ENCODE measurements around the gene RUNX2. TPM values are rescaled to one million over a fixed set of nuclear protein-coding genes. Genes with fewer than 3 reads are reported as not detected.

The RUNX2 gene
- total RNA-seq, 1 donor = 10.4 TPM

DNA sequence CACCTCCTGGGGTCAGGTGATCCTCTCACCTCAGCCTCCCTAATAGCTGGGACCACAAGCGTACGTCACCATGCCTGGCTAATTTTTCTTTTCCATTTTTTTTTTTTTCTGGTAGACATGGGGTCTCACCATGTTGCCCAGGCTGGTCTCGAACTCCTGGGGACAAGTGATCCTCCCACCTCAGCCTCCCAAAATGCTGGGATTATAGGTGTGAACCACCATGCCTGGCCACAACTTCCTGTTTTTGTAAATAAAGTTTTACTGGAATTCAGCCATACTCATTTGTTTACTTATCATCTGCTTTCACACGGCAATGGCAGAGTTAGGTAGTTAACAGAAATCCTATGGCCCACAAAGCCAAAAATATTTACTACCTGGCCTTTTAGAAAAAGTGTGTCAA, 7.8 kb upstream of the RUNX2 start:
- H3K4me1 ChIP-seq (ENCODE audit: insufficient read depth, low read length) = no peaks in the 10 kb centered on the region

DNA sequence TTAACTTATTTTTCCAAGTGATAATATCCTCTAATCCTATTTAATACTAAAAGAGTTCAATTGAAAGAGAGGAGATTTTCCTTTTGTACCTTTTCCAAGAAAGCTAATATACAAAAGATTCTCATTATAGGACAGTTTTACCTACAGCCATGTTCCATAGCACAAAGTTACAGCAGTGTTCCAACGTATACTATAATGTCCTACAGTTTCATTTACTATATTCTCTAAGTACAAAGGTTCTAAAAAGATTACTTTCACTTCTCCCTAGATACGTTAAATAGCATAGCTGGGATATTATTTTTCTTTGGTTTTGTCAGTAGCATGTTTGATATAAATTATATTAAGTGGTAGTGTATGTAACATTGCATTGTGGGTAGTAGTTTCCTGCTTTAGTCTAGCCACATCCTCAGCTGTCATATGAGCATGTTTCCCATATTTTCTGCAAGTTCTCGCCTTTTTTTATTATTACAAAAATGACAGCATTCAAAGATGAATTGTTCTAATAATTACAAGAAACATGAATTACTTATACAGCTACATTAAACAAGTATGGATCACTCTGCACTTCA, 4.4 kb upstream of the RUNX2 start:
- no peaks in the 10 kb centered on the region for H3K27me3 ChIP-seq (ENCODE audit: insufficient read depth, low read length)
- H3K9me3 ChIP-seq (ENCODE audit: low read depth, low read length) = no peaks in the 10 kb centered on the region
- H3K4me1 ChIP-seq (ENCODE audit: insufficient read depth, low read length) = peaks cover 6% of the 10 kb centered on the region
- H3K4me3 ChIP-seq (ENCODE audit: low read length) = no peak overlapping the region

More for the DNA sequence above, 7.8 kb upstream of the RUNX2 start:
- H3K27me3 ChIP-seq (ENCODE audit: insufficient read depth, low read length) = no peaks in the 10 kb centered on the region
- H3K9me3 ChIP-seq (ENCODE audit: low read depth, low read length) = no peaks in the 10 kb centered on the region
- H3K4me3 ChIP-seq (ENCODE audit: low read length) = no peak overlapping the region

DNA sequence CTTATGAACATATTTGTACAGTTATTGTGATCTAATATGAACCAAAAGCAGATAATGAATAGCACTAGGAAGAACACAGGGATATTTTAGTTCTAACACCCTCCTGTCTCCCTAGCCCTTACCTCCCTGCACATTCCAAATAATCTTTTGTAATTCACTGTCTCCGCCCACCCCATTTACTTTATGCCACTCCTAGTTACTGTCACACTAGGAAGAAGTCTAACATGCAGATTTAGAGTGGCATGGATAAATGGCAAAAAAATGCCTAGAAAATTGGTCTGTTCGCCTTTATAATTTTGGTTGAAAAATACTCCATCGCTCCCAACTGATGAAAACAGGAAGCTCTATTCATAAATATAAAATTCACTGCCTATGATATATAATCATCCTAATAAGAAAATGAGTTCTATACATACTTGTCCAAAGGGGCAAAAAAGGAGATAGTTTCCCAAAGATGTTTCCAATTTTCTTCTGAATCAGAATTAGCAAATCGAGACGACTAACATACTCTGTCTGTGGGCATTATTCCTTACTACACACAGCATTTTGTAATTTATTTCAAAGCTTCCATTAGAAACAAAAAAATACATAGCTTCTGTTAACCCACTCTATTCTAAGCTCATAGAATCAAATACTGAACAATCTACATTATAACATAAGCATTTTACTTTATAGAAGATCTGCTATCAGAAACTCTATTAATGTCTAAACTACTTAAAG, 1.3 kb upstream of the RUNX2 start:
- no peaks in the 10 kb centered on the region for H3K9me3 ChIP-seq (ENCODE audit: low read depth, low read length)
- no peaks in the 10 kb centered on the region for H3K27me3 ChIP-seq (ENCODE audit: insufficient read depth, low read length)
- peaks cover 6% of the 10 kb centered on the region for H3K4me1 ChIP-seq (ENCODE audit: insufficient read depth, low read length)
- H3K4me3 ChIP-seq (ENCODE audit: low read length) = no peak overlapping the region

DNA sequence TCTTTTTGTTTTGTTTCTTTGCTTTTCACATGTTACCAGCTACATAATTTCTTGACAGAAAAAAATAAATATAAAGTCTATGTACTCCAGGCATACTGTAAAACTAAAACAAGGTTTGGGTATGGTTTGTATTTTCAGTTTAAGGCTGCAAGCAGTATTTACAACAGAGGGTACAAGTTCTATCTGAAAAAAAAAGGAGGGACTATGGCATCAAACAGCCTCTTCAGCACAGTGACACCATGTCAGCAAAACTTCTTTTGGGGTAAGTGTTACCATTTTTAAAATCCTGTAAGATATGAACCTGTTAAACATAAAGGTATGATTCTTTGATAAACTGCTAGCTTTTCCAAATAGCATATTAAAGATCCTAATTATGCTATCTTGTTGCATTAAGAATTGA, 393 bp downstream of the RUNX2 start:
- H3K4me1 ChIP-seq (ENCODE audit: insufficient read depth, low read length) = peaks cover 6% of the 10 kb centered on the region
- H3K27me3 ChIP-seq (ENCODE audit: insufficient read depth, low read length) = no peaks in the 10 kb centered on the region
- H3K4me3 ChIP-seq (ENCODE audit: low read length) = peak overlapping the region; percentile 18
- H3K9me3 ChIP-seq (ENCODE audit: low read depth, low read length) = no peaks in the 10 kb centered on the region

DNA sequence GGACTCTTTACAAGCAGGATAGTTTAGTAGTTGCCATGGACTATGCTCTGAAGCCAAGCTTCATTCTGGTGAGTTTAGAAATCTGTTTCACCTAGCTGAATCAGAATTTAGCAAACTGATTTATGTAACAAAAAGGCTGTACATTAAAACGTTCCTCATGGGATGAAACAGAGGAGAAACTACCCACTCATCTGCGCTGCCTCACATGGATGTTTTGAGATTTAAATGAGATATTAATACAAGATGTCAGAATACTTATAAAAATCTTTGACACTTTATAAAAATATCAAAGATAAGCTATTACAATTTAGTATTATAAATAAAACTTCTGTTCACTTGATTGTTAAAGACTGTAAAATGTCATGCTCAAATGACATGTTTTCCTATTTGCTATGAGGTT, 16.8 kb downstream of the RUNX2 start:
- Histone ChIP-seq H3K4me3 (ENCODE audit: low read length) (no peak overlapping the region), H3K9me3 (ENCODE audit: low read depth, low read length) (no peaks in the 10 kb centered on the region), H3K27me3 (ENCODE audit: insufficient read depth, low read length) (no peaks in the 10 kb centered on the region), H3K4me1 (ENCODE audit: insufficient read depth, low read length) (no peaks in the 10 kb centered on the region)

DNA sequence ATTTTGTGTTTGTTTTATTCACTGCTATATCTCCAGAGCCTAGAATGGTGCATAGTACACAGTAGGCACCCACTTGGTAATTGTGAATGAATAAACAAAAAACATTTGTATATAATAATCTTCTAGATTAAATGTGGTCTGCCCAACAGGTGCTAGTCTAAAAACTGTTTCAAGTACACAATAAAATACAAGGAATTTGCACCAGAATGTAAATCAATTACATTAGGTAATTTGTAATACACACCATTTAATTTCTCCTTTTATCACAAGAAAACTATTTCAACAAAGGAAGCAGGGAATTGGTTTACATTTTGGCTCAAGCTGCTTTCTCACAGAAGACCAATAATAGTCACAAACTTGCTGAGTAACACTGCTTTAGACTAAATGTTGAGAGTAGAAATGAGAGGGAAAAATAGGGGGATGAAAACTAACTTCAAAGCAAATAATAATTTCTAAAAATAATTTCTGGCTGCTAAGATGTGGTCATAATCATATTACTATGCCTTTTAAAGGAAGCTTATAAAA, 22.1 kb downstream of the RUNX2 start:
- Histone ChIP-seq H3K9me3 (ENCODE audit: low read depth, low read length) (no peaks in the 10 kb centered on the region), H3K4me3 (ENCODE audit: low read length) (no peak overlapping the region), H3K27me3 (ENCODE audit: insufficient read depth, low read length) (no peaks in the 10 kb centered on the region), H3K4me1 (ENCODE audit: insufficient read depth, low read length) (no peaks in the 10 kb centered on the region)

DNA sequence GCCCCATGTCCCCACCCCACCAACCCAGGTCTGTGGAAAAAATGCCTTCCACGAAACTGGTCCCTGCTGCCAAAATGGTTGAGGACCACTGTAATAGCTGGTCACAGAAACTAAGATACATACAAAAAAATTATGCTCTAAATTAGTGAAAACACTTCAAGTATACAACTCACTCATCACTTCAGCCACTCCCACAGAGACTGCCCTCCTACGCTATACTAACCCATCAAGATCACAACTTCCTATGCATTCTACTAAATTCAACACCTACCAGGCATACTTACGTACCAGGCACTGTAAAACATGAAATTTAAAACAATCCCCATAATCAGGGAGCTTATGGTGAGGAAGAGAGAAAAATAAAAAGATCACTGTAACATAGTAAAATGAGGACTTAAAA, 22.9 kb downstream of the RUNX2 start:
- H3K27me3 ChIP-seq (ENCODE audit: insufficient read depth, low read length) = no peaks in the 10 kb centered on the region
- no peaks in the 10 kb centered on the region for H3K4me1 ChIP-seq (ENCODE audit: insufficient read depth, low read length)
- H3K4me3 ChIP-seq (ENCODE audit: low read length) = no peak overlapping the region
- H3K9me3 ChIP-seq (ENCODE audit: low read depth, low read length) = no peaks in the 10 kb centered on the region

DNA sequence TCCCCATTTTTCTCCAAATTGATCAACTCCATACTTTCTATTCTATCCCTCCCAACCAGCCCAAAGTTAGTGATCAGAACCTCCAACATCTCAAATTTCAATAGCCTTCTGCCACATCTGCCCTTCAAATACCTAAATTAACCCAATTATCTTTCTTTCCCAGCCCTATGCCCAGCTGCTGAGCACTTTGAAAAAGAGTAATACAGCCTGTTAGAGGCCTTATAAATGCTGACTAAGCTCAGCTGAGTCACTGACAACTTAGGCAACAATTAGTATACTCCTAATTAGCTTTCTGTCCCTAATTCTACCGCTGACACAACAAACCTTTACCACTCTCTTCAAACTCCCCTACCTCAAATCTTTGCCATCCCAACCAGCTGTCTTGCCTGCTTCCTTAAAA, 23.5 kb downstream of the RUNX2 start:
- Histone ChIP-seq H3K9me3 (ENCODE audit: low read depth, low read length) (no peaks in the 10 kb centered on the region), H3K4me3 (ENCODE audit: low read length) (no peak overlapping the region)

DNA sequence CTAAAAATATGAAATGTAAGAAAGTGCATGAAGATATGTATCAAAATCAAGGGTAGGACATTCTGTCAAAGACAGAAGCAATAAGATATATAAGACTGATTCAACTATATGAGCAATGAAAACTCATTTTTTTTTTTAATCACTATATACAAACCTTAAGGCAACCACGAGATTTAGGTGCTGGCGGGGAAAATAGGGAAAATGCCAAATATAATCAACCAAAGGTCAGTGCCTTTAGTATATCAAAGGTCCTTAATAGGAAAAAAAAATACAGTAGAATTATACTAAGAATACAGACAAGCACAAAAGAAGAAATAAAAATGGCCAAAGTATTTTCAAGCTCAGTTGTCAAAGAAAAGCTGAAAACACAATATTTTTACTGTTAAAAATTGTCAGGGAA, 25.5 kb downstream of the RUNX2 start:
- no peak overlapping the region for H3K4me3 ChIP-seq (ENCODE audit: low read length)
- no peaks in the 10 kb centered on the region for H3K27me3 ChIP-seq (ENCODE audit: insufficient read depth, low read length)
- no peaks in the 10 kb centered on the region for H3K4me1 ChIP-seq (ENCODE audit: insufficient read depth, low read length)
- H3K9me3 ChIP-seq (ENCODE audit: low read depth, low read length) = no peaks in the 10 kb centered on the region

More for the DNA sequence above, 23.5 kb downstream of the RUNX2 start:
- no peaks in the 10 kb centered on the region for H3K27me3 ChIP-seq (ENCODE audit: insufficient read depth, low read length)
- H3K4me1 ChIP-seq (ENCODE audit: insufficient read depth, low read length) = no peaks in the 10 kb centered on the region

DNA sequence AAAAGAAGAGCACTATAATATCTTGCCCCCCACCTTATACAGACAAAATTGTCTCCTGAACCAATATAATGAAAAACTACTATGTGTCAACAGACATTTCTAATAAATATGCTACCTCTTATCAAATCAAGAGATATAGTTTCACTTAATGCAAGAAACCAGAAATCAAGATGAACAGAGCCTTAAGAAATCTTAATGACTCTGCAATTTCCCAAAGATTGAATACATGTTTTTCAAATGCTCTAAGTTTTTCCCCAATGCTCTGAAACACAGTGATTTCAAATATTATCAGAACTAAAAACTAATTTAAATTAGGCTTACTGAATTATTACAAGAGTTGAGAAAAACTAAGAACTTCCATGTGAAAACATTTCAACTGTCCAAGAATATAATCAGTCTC, 36.3 kb downstream of the RUNX2 start:
- Histone ChIP-seq H3K9me3 (ENCODE audit: low read depth, low read length) (no peaks in the 10 kb centered on the region), H3K4me1 (ENCODE audit: insufficient read depth, low read length) (no peaks in the 10 kb centered on the region), H3K4me3 (ENCODE audit: low read length) (no peak overlapping the region), H3K27me3 (ENCODE audit: insufficient read depth, low read length) (no peaks in the 10 kb centered on the region)

DNA sequence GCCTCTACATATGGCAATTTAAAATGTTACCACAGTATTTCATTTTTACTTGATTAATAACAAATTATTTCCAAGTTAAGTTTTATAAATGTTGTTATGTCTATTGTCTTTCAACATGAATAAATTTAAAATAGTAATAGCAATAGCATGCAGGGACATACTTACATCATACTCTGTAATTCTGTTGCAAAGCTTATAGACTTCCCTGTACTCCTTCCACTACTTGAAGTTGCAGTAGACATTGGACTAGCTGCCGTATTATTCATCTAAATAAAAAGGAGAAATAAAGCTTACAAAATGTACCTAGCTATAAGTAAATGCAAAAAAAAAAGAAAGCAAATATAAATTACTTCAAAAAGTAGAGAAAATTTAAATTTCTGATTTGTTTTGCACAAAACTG, 36.9 kb downstream of the RUNX2 start:
- Histone ChIP-seq H3K9me3 (ENCODE audit: low read depth, low read length) (no peaks in the 10 kb centered on the region), H3K4me3 (ENCODE audit: low read length) (no peak overlapping the region), H3K27me3 (ENCODE audit: insufficient read depth, low read length) (no peaks in the 10 kb centered on the region), H3K4me1 (ENCODE audit: insufficient read depth, low read length) (no peaks in the 10 kb centered on the region)

DNA sequence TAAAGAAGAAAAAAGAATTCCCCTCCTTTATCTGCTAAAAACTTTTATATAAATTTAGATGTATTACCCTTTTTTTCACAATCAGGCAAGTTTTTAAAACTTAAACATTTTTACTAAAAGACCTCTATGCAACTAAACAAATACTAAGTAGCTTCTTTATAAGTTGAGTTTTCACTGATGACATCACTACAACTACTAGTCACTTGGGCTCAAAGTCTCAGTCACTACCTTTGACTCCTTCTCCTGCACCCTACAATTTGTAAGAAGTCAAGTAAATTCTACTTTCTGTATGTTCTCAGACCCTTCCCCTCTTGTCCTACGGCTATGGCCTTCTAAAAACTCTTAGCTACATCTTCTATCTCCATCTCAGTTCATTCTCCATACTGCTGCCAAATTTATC, 38.4 kb downstream of the RUNX2 start:
- no peaks in the 10 kb centered on the region for H3K4me1 ChIP-seq (ENCODE audit: insufficient read depth, low read length)
- no peaks in the 10 kb centered on the region for H3K27me3 ChIP-seq (ENCODE audit: insufficient read depth, low read length)
- no peaks in the 10 kb centered on the region for H3K9me3 ChIP-seq (ENCODE audit: low read depth, low read length)
- H3K4me3 ChIP-seq (ENCODE audit: low read length) = no peak overlapping the region

DNA sequence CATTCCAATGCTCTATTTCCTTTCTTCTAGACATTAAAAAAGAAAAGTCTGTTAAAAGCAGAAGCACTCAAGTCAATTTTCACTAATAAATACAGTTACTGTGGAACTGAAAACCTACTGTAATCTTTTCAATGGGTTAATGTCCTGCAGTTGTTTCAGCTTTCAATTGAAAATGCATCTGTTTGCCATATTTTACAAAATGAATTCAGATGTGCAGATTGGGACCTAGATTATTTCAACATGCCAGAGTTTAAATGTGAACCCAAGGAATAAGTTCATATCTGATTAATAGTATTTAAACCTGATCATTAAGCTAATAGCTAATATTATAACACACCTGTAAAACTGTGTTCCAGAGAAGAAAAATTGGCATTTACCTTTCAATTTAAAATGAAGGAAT, 39.9 kb downstream of the RUNX2 start:
- no peaks in the 10 kb centered on the region for H3K9me3 ChIP-seq (ENCODE audit: low read depth, low read length)
- H3K27me3 ChIP-seq (ENCODE audit: insufficient read depth, low read length) = no peaks in the 10 kb centered on the region
- no peak overlapping the region for H3K4me3 ChIP-seq (ENCODE audit: low read length)
- H3K4me1 ChIP-seq (ENCODE audit: insufficient read depth, low read length) = no peaks in the 10 kb centered on the region

DNA sequence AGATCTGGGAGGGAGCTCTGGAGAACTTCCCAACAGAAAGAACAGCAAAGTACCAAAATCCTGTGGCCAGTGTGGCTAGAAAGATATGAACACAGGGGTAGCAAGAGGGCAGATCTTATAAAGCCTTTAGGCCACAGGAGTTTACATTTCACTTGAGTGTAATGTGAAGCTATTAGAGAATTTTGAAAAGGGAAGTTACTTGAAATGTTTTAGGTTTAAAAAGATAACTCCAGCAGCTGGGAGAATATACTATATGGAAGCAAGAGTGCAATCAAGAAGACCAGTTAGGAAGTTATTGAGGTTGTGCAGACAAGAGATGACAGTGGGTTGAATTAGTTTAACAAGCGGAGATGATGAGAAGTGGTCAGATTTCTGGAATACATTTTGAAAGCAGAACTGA, 41.7 kb downstream of the RUNX2 start:
- Histone ChIP-seq H3K4me1 (ENCODE audit: insufficient read depth, low read length) (no peaks in the 10 kb centered on the region), H3K9me3 (ENCODE audit: low read depth, low read length) (no peaks in the 10 kb centered on the region), H3K27me3 (ENCODE audit: insufficient read depth, low read length) (no peaks in the 10 kb centered on the region), H3K4me3 (ENCODE audit: low read length) (no peak overlapping the region)

DNA sequence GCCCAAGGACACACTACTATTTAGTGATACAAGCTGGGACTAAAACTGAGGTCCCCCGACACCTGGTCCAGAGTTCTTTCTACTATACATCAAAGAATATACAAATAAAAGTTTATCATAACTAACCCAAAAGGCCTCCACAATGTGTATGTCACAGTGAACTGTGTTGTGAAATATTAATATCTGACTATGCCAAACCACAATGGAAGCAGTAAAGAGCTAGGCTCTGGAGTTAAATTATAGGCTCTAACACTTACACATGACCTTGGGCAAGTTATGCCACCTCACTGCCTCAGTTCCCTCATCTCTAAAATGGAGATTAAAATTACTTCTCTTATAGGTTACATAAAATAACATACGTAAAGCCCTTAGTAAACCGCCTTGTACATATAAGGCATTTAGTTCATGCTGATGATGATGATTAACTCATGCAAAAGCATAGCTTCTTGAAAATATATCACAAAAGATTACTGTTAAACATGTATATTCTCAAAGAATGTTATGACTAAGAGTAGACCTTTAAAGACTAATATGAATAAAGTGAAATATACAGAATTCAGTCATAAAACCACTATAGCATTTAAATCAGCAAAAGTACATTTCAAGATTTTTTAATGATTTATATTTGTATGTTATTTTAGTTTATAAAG, 43.9 kb downstream of the RUNX2 start:
- Histone ChIP-seq H3K9me3 (ENCODE audit: low read depth, low read length) (no peaks in the 10 kb centered on the region), H3K27me3 (ENCODE audit: insufficient read depth, low read length) (no peaks in the 10 kb centered on the region), H3K4me3 (ENCODE audit: low read length) (no peak overlapping the region), H3K4me1 (ENCODE audit: insufficient read depth, low read length) (no peaks in the 10 kb centered on the region)
